Tibial nerve (tissue), 4 donors: ENCODE measurements around the gene SFXN3. TPM values are rescaled to one million over a fixed set of nuclear protein-coding genes. Genes with fewer than 3 reads are reported as not detected.

Experiments used
- DNase-seq, 2 donors: peaks; one replicate each; pipeline ENCODE4 v3.0.0-alpha.2; 2019; ENCODE audit warnings: low spot score in 2 of 2
- H3K27ac ChIP-seq, 4 donors: fragments of 200-600 bp; sonication (generic) in 3 of 4; one replicate each; pipeline ENCODE4 v1.5.1; 2017 to 2019; ENCODE audit warnings: mild to moderate bottlenecking in 1 of 4
- H3K27me3 ChIP-seq, 2 donors: fragments of 200-600 bp; sonication (generic) in 1 of 2; one replicate each; pipeline versions ENCODE4 v1.5.1 to v1.6.0; 2017 to 2019
- H3K36me3 ChIP-seq, 3 donors: fragments of 200-600 bp; sonication (generic); one replicate each; pipeline ENCODE4 v1.5.1; 2018 to 2019
- H3K4me1 ChIP-seq, 4 donors: fragments of 200-600 bp; sonication (generic) in 3 of 4; one replicate each; pipeline ENCODE4 v1.5.1; 2017 to 2019
- H3K4me3 ChIP-seq, 4 donors: fragments of 200-600 bp; sonication (generic) in 3 of 4; one replicate each; pipeline ENCODE4 v1.5.1; 2017 to 2019; ENCODE audit warnings: mild to moderate bottlenecking in 1 of 4, moderate library complexity in 1 of 4
- H3K9me3 ChIP-seq, 4 donors: fragments of 200-600 bp; sonication (generic) in 3 of 4; one replicate each; pipeline ENCODE4 v1.5.1; 2017 to 2019
- CTCF ChIP-seq, 5 experiments: fragments of 200-600 bp in 3 of 5; fragments of 450-650 bp in 2 of 5; sonication (generic) in 3 of 5; IDR thresholded peaks; one replicate each; pipeline ENCODE4 v1.5.1; 2016 to 2019; ENCODE audit warnings: antibody characterized with exemption in 5 of 5, mild to moderate bottlenecking in 3 of 5, moderate library complexity in 2 of 5
- EP300 ChIP-seq, 2 donors: sonication (generic); formaldehyde crosslinking; IDR thresholded peaks; one replicate each; pipeline ENCODE4 v1.6.1; 2017; ENCODE audit warnings: antibody characterized with exemption in 2 of 2, mild to moderate bottlenecking in 1 of 2
- POLR2A ChIP-seq, 2 donors: fragments of 450-650 bp; IDR thresholded peaks; one replicate each; pipeline ENCODE4 v1.6.1; 2017; ENCODE audit warnings: antibody characterized with exemption in 2 of 2, mild to moderate bottlenecking in 2 of 2, moderate library complexity in 2 of 2
- WGBS, 2 donors: methylation state at CpG; one replicate each; pipeline ENCODE4 v1.1.5; 2018; 5-methylcytosine and 5-hydroxymethylcytosine counted together
- total RNA-seq, 4 donors: library from RNA; depleted of rRNA; stranded (reverse); fragments of >200 nt; gene quantifications; one replicate each; pipeline ENCODE4 v1.1.0, GENCODE V29; 2016

SFXN3 gene
- total RNA-seq, 4 donors from 2014 or later, result 77.4 to 181 (median 106) TPM

GRCh38 chr10:101052285-101052684 is 21.3 kb downstream of the SFXN3 start:
- peaks cover 0 to 54% of the 10 kb centered on the region in 2 donors for H3K27me3 ChIP-seq
- H3K9me3 ChIP-seq, result no peaks in the 10 kb centered on the region
- H3K4me1 ChIP-seq, result peaks cover 0 to 19% (median 6%) of the 10 kb centered on the region in 4 donors
- no peak for TF ChIP-seq POLR2A (IDR thresholded peaks at IDR 0.05)
- no peak for TF ChIP-seq EP300 (IDR thresholded peaks at IDR 0.05)
- no peak for TF ChIP-seq CTCF (IDR thresholded peaks at IDR 0.05)
- no peaks in the 10 kb centered on the region for H3K36me3 ChIP-seq
- DNase-seq, result no peak
- WGBS, 2 donors, result 61 to 69% methylated on average over 3 of the region's 3 CpGs
- no peak overlapping the region for H3K27ac ChIP-seq
- H3K4me3 ChIP-seq, result no peak overlapping the region

GRCh38 chr10:101053516-101053915 is 22.5 kb downstream of the SFXN3 start:
- H3K36me3 ChIP-seq, result no peaks in the 10 kb centered on the region
- no peak for DNase-seq
- H3K4me1 ChIP-seq, result peaks cover 0 to 11% (median 6%) of the 10 kb centered on the region in 4 donors
- H3K9me3 ChIP-seq, result no peaks in the 10 kb centered on the region
- no peak for TF ChIP-seq POLR2A (IDR thresholded peaks at IDR 0.05)
- no peak for TF ChIP-seq CTCF (IDR thresholded peaks at IDR 0.05)
- no peak for TF ChIP-seq EP300 (IDR thresholded peaks at IDR 0.05)
- no peak overlapping the region for H3K27ac ChIP-seq
- no peak overlapping the region for H3K4me3 ChIP-seq
- peaks cover 0 to 42% of the 10 kb centered on the region in 2 donors for H3K27me3 ChIP-seq

DNA sequence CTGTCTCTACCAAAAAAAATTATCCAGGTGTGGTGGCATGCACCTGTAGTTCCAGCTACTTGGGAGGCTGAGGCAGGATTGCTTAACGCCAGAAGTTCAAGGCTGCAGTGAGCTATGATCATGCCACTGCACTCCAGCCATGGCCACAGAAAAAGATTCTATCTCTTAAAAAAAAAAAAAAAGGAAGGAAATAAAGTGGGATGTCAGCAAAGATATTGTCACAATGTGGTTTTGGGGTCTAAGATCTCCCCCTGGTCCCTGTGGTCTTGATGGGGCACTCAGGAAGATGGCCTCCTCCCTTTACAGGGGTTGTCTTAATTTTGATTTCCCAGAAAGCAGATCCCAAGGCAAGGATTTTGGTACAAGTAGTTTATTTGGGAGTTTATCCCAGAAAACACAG is 23.3 kb downstream of the SFXN3 start:
- H3K4me3 ChIP-seq, result no peak overlapping the region
- DNase-seq, result no peak
- no peaks in the 10 kb centered on the region for H3K9me3 ChIP-seq
- TF ChIP-seq EP300 (IDR thresholded peaks at IDR 0.05) (no peak), POLR2A (IDR thresholded peaks at IDR 0.05) (no peak), CTCF (IDR thresholded peaks at IDR 0.05) (no peak)
- no peaks in the 10 kb centered on the region for H3K36me3 ChIP-seq
- no peak overlapping the region for H3K27ac ChIP-seq
- H3K4me1 ChIP-seq, result peaks cover 0 to 10% (median 6%) of the 10 kb centered on the region in 4 donors
- peaks cover 0 to 34% of the 10 kb centered on the region in 2 donors for H3K27me3 ChIP-seq
- 77 to 94% methylated on average over 1 of the region's 1 CpG for WGBS, 2 donors

DNA sequence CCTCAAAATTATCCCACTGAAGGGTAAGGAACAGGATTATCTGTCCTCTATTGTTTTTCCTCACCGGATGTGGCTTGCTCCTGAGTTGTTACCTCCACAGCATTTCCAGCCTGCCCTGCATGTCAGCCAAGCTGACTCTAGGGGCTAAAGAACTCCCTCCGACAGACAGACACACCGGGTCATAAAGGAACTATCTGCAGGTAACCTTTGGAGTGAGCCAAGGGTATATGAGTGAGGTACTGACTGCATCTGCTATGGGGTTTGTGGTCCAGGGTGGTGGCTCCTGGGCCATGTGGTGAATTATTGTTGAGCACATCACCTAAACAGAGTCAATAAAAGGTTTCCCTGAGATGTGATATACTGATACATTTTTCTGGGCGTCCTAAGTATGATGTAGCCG is 23.8 kb downstream of the SFXN3 start:
- 83 to 89% methylated on average over 5 of the region's 5 CpGs for WGBS, 2 donors
- Histone ChIP-seq H3K9me3 (no peaks in the 10 kb centered on the region), H3K36me3 (no peaks in the 10 kb centered on the region), H3K4me3 (no peak overlapping the region), H3K4me1 (peaks cover 0 to 11% (median 6%) of the 10 kb centered on the region in 4 donors), H3K27ac (no peak overlapping the region), H3K27me3 (peaks cover 0 to 28% of the 10 kb centered on the region in 2 donors)
- TF ChIP-seq EP300 (IDR thresholded peaks at IDR 0.05) (no peak), CTCF (IDR thresholded peaks at IDR 0.05) (no peak), POLR2A (IDR thresholded peaks at IDR 0.05) (no peak)
- no peak for DNase-seq

DNA sequence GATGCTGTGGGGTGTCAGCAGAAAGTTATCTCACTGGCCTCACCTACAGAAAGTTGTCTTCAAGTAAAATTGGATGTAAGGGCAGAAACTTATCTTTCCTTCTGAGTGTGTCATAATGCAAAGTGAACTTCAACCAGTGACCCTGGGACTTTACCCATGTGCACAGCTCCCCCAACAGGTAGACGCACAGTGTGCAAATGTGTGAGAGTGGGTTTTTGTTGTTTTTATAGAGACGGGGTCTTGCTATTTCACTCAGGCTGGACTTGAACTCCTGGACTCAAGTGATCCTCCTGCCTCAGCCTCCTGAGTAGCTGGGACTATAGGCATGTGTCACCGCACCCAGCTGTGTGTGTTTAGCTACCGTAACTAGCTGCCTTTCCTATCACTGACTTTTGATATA is 24.4 kb downstream of the SFXN3 start:
- no peak overlapping the region for H3K4me3 ChIP-seq
- WGBS, 2 donors, result 80 to 86% methylated on average over 4 of the region's 4 CpGs

More for the DNA sequence above, 24.4 kb downstream of the SFXN3 start:
- Histone ChIP-seq H3K36me3 (no peaks in the 10 kb centered on the region), H3K27me3 (peaks cover 0 to 23% of the 10 kb centered on the region in 2 donors), H3K9me3 (no peaks in the 10 kb centered on the region), H3K4me1 (peaks cover 0 to 11% (median 4%) of the 10 kb centered on the region in 4 donors), H3K27ac (no peak overlapping the region)
- no peak for DNase-seq
- no peak for TF ChIP-seq EP300 (IDR thresholded peaks at IDR 0.05)
- no peak for TF ChIP-seq POLR2A (IDR thresholded peaks at IDR 0.05)
- TF ChIP-seq CTCF (IDR thresholded peaks at IDR 0.05), result no peak
